ENCODE data around the gene PHKA1. TPM values are rescaled to one million over a fixed set of nuclear protein-coding genes. Genes with fewer than 3 reads are reported as not detected.
"Not testable (repeated sequence)": the region's sequence is repeated elsewhere in the genome, so short reads cannot be mapped to it uniquely, and the experiment has no call there.

PHKA1 gene
- polyA plus RNA-seq, 1 donor = 6.7 TPM

GRCh38 chrX:72669508-72669907 is 44.6 kb downstream of the PHKA1 start:
- DNase-seq = not testable (repeated sequence)

GRCh38 chrX:72666451-72666850 is 47.7 kb downstream of the PHKA1 start:
- no peak for DNase-seq

- DNase-seq = no peak
Observed at GRCh38 chrX:72663737-72664136, 50.4 kb downstream of the PHKA1 start.

GRCh38 chrX:72662020-72662747 is 51.9 kb downstream of the PHKA1 start:
- DNase-seq = no peak

- no peak for DNase-seq
Observed at GRCh38 chrX:72659723-72660122, 54.4 kb downstream of the PHKA1 start.

GRCh38 chrX:72652082-72652481 is 62.0 kb downstream of the PHKA1 start:
- DNase-seq = no peak

- DNase-seq = no peak
Observed at GRCh38 chrX:72644946-72645345, 69.2 kb downstream of the PHKA1 start.

GRCh38 chrX:72641611-72642010 is 72.5 kb downstream of the PHKA1 start:
- DNase-seq = no peak

GRCh38 chrX:72635930-72636329 is 78.2 kb downstream of the PHKA1 start:
- DNase-seq = no peak

- DNase-seq = no peak
Observed at GRCh38 chrX:72634331-72634730, 79.8 kb downstream of the PHKA1 start.

- no peak for DNase-seq
Observed at GRCh38 chrX:72630185-72630584, 83.9 kb downstream of the PHKA1 start.

GRCh38 chrX:72624194-72624593 is 89.9 kb downstream of the PHKA1 start:
- DNase-seq = no peak

- no peak for DNase-seq
Observed at GRCh38 chrX:72621625-72622485, 92.3 kb downstream of the PHKA1 start.

- no peak for DNase-seq
Observed at GRCh38 chrX:72621163-72621562, 92.9 kb downstream of the PHKA1 start.

GRCh38 chrX:72620550-72621145 is 93.5 kb downstream of the PHKA1 start:
- no peak for DNase-seq

- no peak for DNase-seq
Observed at GRCh38 chrX:72609313-72609712, 104.8 kb downstream of the PHKA1 start.

- DNase-seq = no peak
Observed at GRCh38 chrX:72604705-72605104, 109.4 kb downstream of the PHKA1 start.

GRCh38 chrX:72604112-72604511 is 110.0 kb downstream of the PHKA1 start:
- no peak for DNase-seq

GRCh38 chrX:72591038-72591437 is 123.1 kb downstream of the PHKA1 start:
- not testable (repeated sequence) for DNase-seq

- DNase-seq = no peak
Observed at GRCh38 chrX:72584163-72584562, 129.9 kb downstream of the PHKA1 start.

- no peak for DNase-seq
Observed at GRCh38 chrX:72576141-72576894, 137.8 kb downstream of the PHKA1 start.

GRCh38 chrX:72573158-72573511 is 141.0 kb downstream of the PHKA1 start:
- no peak for DNase-seq
